IMR-90 (cell line): ENCODE results near the gene YES1. TPM values are rescaled to one million over a fixed set of nuclear protein-coding genes. Genes with fewer than 3 reads are reported as not detected.
A peak's percentile ranks its signal among the peaks of the same experiment; 100 is the strongest.

ENCODE experiments used
- ATAC-seq: fragments of 200-7000 bp; cut with Tn5 transposase; 2 replicates; pipeline ENCODE4 v1.9.1; 2020; ENCODE audit warnings: low read depth, mild to moderate bottlenecking, moderate library complexity
- BruUV-seq: library from RNA; stranded (reverse); fragments of 400-500 nt; replicated peaks from 2 replicates; lab custom pipeline; 2021; lab: Mats Ljungman, UMichigan
- CTCF ChIA-PET: fragments of 300-600 bp; formaldehyde crosslinking; extraction: SDS; loops from one replicate; lab custom pipeline; 2021; ENCODE audit warnings: antibody characterized with exemption; lab: Yijun Ruan, JAX
- POLR2A ChIA-PET: fragments of 300-600 bp; sonication (Branson Sonifier 250); formaldehyde crosslinking; loops from one replicate; lab custom pipeline; 2022; ENCODE audit warnings: antibody characterized with exemption; ENCODE audit not compliant: unreplicated experiment; lab: Charles Lee
- DNase-seq: peaks from one replicate; pipeline ENCODE4 v3.0.0; 2013
- H2AFZ ChIP-seq: replicated peaks from 2 replicates; pipeline ENCODE3; 2013; ENCODE audit warnings: low read length, mild to moderate bottlenecking; ENCODE audit not compliant: poor library complexity
- H2AK5ac ChIP-seq: 2 replicates; pipeline ENCODE4 v1.6.1; 2013; ENCODE audit warnings: low read depth, low read length, inconsistent platforms
- H2AK9ac ChIP-seq: replicated peaks from 2 replicates; pipeline ENCODE3; 2013; ENCODE audit warnings: mild to moderate bottlenecking, low read depth, low read length, moderate library complexity; ENCODE audit not compliant: poor library complexity
- H2BK120ac ChIP-seq: 2 replicates; pipeline ENCODE4 v1.6.1; 2013; ENCODE audit warnings: low read depth, low read length, inconsistent platforms
- H2BK15ac ChIP-seq: 3 replicates; pipeline ENCODE4 v1.6.1; 2013; ENCODE audit warnings: low read depth, low read length, inconsistent platforms
- H2BK20ac ChIP-seq: 2 replicates; pipeline ENCODE4 v1.6.1; 2013; ENCODE audit warnings: low read depth, mild to moderate bottlenecking, inconsistent platforms, low read length, moderate library complexity
- H2BK5ac ChIP-seq: 2 replicates; pipeline ENCODE4 v1.6.1; 2013; ENCODE audit warnings: mild to moderate bottlenecking, low read depth, low read length, inconsistent platforms; ENCODE audit not compliant: poor library complexity, severe bottlenecking
- H3K14ac ChIP-seq: replicated peaks from 2 replicates; pipeline ENCODE4 v1.6.1; 2013; ENCODE audit warnings: low read depth, low read length, inconsistent platforms
- H3K18ac ChIP-seq: 2 replicates; pipeline ENCODE4 v1.6.1; 2013; ENCODE audit warnings: low read depth, low read length, control low read depth
- H3K23ac ChIP-seq: 2 replicates; pipeline ENCODE4 v1.6.1; 2013; ENCODE audit warnings: low read depth, low read length, inconsistent platforms
- H3K27ac ChIP-seq: 2 replicates; pipeline ENCODE4 v1.5.1; 2013; ENCODE audit warnings: mild to moderate bottlenecking, control low read depth, low read length; ENCODE audit not compliant: insufficient read depth
- H3K27me3 ChIP-seq: 2 replicates; pipeline ENCODE4 v1.6.1; 2013; ENCODE audit warnings: low read length; ENCODE audit not compliant: control insufficient read depth, insufficient read depth
- H3K36me3 ChIP-seq: 2 replicates; pipeline ENCODE4 v1.6.1; 2013; ENCODE audit warnings: low read length, mixed read lengths; ENCODE audit not compliant: control insufficient read depth, insufficient read depth
- H3K4ac ChIP-seq: 2 replicates; pipeline ENCODE4 v1.6.1; 2013; ENCODE audit warnings: low read depth, low read length, inconsistent platforms
- H3K4me1 ChIP-seq: 2 replicates; pipeline ENCODE4 v1.6.1; 2013; ENCODE audit warnings: low read length, mixed read lengths; ENCODE audit not compliant: control insufficient read depth, insufficient read depth
- H3K4me2 ChIP-seq: 2 replicates; pipeline ENCODE4 v1.6.1; 2013; ENCODE audit warnings: low read depth, mild to moderate bottlenecking, control low read depth, low read length, moderate library complexity
- H3K4me3 ChIP-seq: 2 replicates; pipeline ENCODE4 v1.5.1; 2013; ENCODE audit warnings: low read depth, mild to moderate bottlenecking, control low read depth, low read length, moderate library complexity; ENCODE audit not compliant: insufficient read depth
- H3K56ac ChIP-seq: 2 replicates; pipeline ENCODE4 v1.6.1; 2013; ENCODE audit warnings: low read length, inconsistent platforms; ENCODE audit not compliant: insufficient read depth; ENCODE audit errors: extremely low read depth
- H3K79me1 ChIP-seq, 2 experiments: 2 replicates each; pipeline ENCODE4 v1.6.1; 2013; ENCODE audit warnings: low read length in 2 of 2, inconsistent platforms in 1 of 2, low read depth in 1 of 2
- H3K9ac ChIP-seq: 2 replicates; pipeline ENCODE4 v1.6.1; 2013; ENCODE audit warnings: low read depth, low read length, control low read depth
- H3K9me1 ChIP-seq: 2 replicates; pipeline ENCODE4 v1.6.1; 2013; ENCODE audit warnings: low read length, inconsistent platforms; ENCODE audit not compliant: insufficient read depth
- H3K9me3 ChIP-seq: 2 replicates; pipeline ENCODE4 v1.6.1; 2013; ENCODE audit warnings: low read length; ENCODE audit not compliant: control insufficient read depth, insufficient read depth
- H4K20me1 ChIP-seq: 2 replicates; pipeline ENCODE4 v1.6.1; 2013; ENCODE audit warnings: low read length, inconsistent platforms; ENCODE audit not compliant: insufficient read depth
- H4K5ac ChIP-seq: 2 replicates; pipeline ENCODE4 v1.6.1; 2013; ENCODE audit warnings: mild to moderate bottlenecking, low read depth, low read length, control low read depth
- H4K8ac ChIP-seq, 2 experiments: 2 replicates each; pipeline ENCODE4 v1.6.1; 2013; ENCODE audit warnings: low read depth in 2 of 2, low read length in 2 of 2, control low read depth in 1 of 2, inconsistent platforms in 1 of 2
- H4K91ac ChIP-seq: 2 replicates; pipeline ENCODE4 v1.6.1; 2013; ENCODE audit warnings: low read depth, low read length, inconsistent platforms; ENCODE audit not compliant: insufficient read depth
- MAFK ChIP-seq: IDR thresholded peaks from 2 replicates; pipeline ENCODE4 v1.6.1; 2012; ENCODE audit warnings: low read depth, low read length, improper control_type of control experiment
- MAZ ChIP-seq: IDR thresholded peaks from 2 replicates; pipeline ENCODE4 v1.6.1; 2012; ENCODE audit warnings: low read depth, mild to moderate bottlenecking, low read length, improper control_type of control experiment, moderate library complexity, borderline replicate concordance
- NFE2L2 ChIP-seq: fragments of 150-350 bp; IDR thresholded peaks from 2 replicates; pipeline ENCODE4 v1.6.1; 2016; ENCODE audit warnings: low read depth, mild to moderate bottlenecking, low read length
- RAD21 ChIP-seq: IDR thresholded peaks from 2 replicates; pipeline ENCODE4 v1.6.1; 2012; ENCODE audit warnings: low read length, improper control_type of control experiment
- RCOR1 ChIP-seq: IDR thresholded peaks from 2 replicates; pipeline ENCODE4 v1.6.1; 2012; ENCODE audit warnings: mild to moderate bottlenecking, low read length, improper control_type of control experiment; ENCODE audit not compliant: insufficient replicate concordance
- WGBS, 2 experiments: methylation state at CpG; one replicate each; pipeline versions ENCODE4 v1.1.5 to v1.1.7; 2013; ENCODE audit warnings: missing lambda C conversion rate in 2 of 2; ENCODE audit not compliant: insufficient read length in 1 of 2; ENCODE audit errors: extremely low coverage in 2 of 2; 5-methylcytosine and 5-hydroxymethylcytosine counted together
- dilution Hi-C: fragments of 300-500 bp; cut with HindIII; formaldehyde crosslinking; loops from one replicate; pipeline ENCODE4 v1.14.3; 2018; ENCODE audit warnings: low sequenced_read_pairs; ENCODE audit not compliant: unreplicated experiment
- in situ Hi-C: fragments of 300-500 bp; cut with MboI; formaldehyde crosslinking; loops from 3 replicates; pipeline ENCODE4 v1.14.3; 2019; ENCODE audit warnings: low sequenced_read_pairs, inconsistent platforms, mixed read lengths
- intact Hi-C: fragments of 100-400 bp; cut with micrococcal nuclease; formaldehyde crosslinking; loops from 2 replicates; pipeline ENCODE4 v1.10.0; 2022
- polyA plus RNA-seq, 3 experiments: library from polyadenylated mRNA; depleted of rRNA; stranded (reverse); fragments of >200 nt; gene quantifications; 2 replicates each; pipeline ENCODE4 v1.2.3, GENCODE V29; 2012; ENCODE audit warnings: low replicate concordance in 1 of 3
- total RNA-seq: library from RNA; depleted of rRNA; stranded (reverse); fragments of >200 nt; gene quantifications from 2 replicates; pipeline ENCODE4 v1.2.3, GENCODE V29; 2012

YES1 gene
- total and polyA plus RNA-seq, 2 of the 4 experiments (the other 2 are of a cell fraction), result 16.7 to 62.0 TPM

DNA sequence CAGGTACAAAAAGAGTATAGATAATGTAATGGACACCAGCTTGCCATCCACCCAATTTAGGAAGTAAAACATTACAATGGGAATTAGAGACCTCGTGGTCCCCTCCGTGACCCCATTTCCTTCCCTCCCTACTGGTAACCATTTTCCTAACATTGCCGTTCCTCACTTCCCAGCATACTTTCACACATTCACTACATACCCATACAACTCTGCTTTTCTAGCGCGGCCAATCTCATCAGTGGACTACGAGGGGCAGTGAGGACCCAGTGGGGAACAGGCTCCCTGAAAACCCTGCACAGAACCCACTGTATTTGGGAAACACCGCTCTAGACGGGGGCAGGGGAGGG is 100.8 kb downstream of the YES1 start:
- WGBS, 2 experiments, result no CpG with 5 or more reads among the region's 8 CpGs
- H2AFZ ChIP-seq, result peak overlapping the region; percentile 95
- peak overlapping the region; percentile 59 for H2AK5ac ChIP-seq
- peak overlapping the region; percentile 54 for H4K91ac ChIP-seq
- peak overlapping the region; percentile 17 for H3K14ac ChIP-seq
- H3K79me1 ChIP-seq, result peaks cover 21 to 32% of the 10 kb centered on the region in 2 experiments
- ATAC-seq, result peak; percentile 13
- peak overlapping the region; percentile 41 for H3K9ac ChIP-seq
- TF ChIP-seq MAZ (no peak), RAD21 (no peak), RCOR1 (no peak), NFE2L2 (no peak), MAFK (no peak)
- no peaks in the 10 kb centered on the region for H3K27me3 ChIP-seq
- in situ Hi-C loops, result no loop called here
- H2BK5ac ChIP-seq, result peak overlapping the region; percentile 16
- H4K20me1 ChIP-seq, result peaks cover 7% of the 10 kb centered on the region; the same call in 1 of the 2 replicates
- H2BK120ac ChIP-seq, result peak overlapping the region; percentile 74; the same call in 1 of the 2 replicates
- DNase-seq, result no peak
- peak overlapping the region; percentile 31 for H3K18ac ChIP-seq
- peak overlapping the region; percentile 3; the same call in 1 of the 2 replicates for H3K27ac ChIP-seq
- ChIA-PET POLR2A (no interaction called here), CTCF (interaction anchor here (0.8 kb wide), 1 partner anchor 32 kb away, joined by 3 read pairs; no protein-coding TSS in a partner anchor)
- H3K4me2 ChIP-seq, result peak overlapping the region; percentile 93
- peaks cover 6% of the 10 kb centered on the region; the same call in 1 of the 2 replicates for H3K9me3 ChIP-seq
- 0 out of 2 replicates have a peak overlapping the region, but pooled peaks have one; percentile 13 for H4K5ac ChIP-seq
- H3K56ac ChIP-seq, result no peak overlapping the region
- peak overlapping the region; percentile 48 to 68 for H4K8ac ChIP-seq
- H3K36me3 ChIP-seq, result peaks cover 4% of the 10 kb centered on the region; the same call in 1 of the 2 replicates
- H2BK15ac ChIP-seq, result no peak overlapping the region
- peak overlapping the region; percentile 62 for H3K23ac ChIP-seq
- H2AK9ac ChIP-seq, result peak overlapping the region; percentile 95
- dilution Hi-C loops, result no loop called here
- intact Hi-C loops, result loop anchor here (5.0 kb wide), 1 partner anchor 54 kb away; the partner anchor contains the start of gene TYMS
- H3K4me3 ChIP-seq, result peak overlapping the region; percentile 54
- no peak overlapping the region for H2BK20ac ChIP-seq
- H3K4ac ChIP-seq, result peak overlapping the region; percentile 60
- H3K4me1 ChIP-seq, result no peaks in the 10 kb centered on the region
- H3K9me1 ChIP-seq, result peaks cover 4% of the 10 kb centered on the region
- no TSS peak for BruUV-seq
